Skeletal muscle satellite cell (primary cell): ENCODE measurements around the gene SNX27. TPM values are rescaled to one million over a fixed set of nuclear protein-coding genes. Genes with fewer than 3 reads are reported as not detected.
"Not testable (repeated sequence)": the region's sequence is repeated elsewhere in the genome, so short reads cannot be mapped to it uniquely, and the experiment has no call there.

Source experiments
- H3K27me3 ChIP-seq: 2 replicates; pipeline ENCODE4 v1.7.0; 2013; ENCODE audit warnings: low read length; ENCODE audit not compliant: control insufficient read depth, insufficient read depth
- H3K36me3 ChIP-seq: 2 replicates; pipeline ENCODE4 v1.7.0; 2013; ENCODE audit warnings: mild to moderate bottlenecking, control low read depth, low read length; ENCODE audit not compliant: insufficient read depth
- H3K4me1 ChIP-seq: 2 replicates; pipeline ENCODE4 v1.7.0; 2013; ENCODE audit warnings: low read length; ENCODE audit not compliant: control insufficient read depth, insufficient read depth
- H3K4me2 ChIP-seq: 2 replicates; pipeline ENCODE4 v1.7.0; 2013; ENCODE audit warnings: mild to moderate bottlenecking, low read length
- H3K4me3 ChIP-seq: 2 replicates; pipeline ENCODE4 v1.7.0; 2013; ENCODE audit warnings: low read length
- H3K9ac ChIP-seq: 2 replicates; pipeline ENCODE4 v1.7.0; 2013; ENCODE audit warnings: mild to moderate bottlenecking, low read depth, low read length, moderate library complexity
- H3K9me3 ChIP-seq: replicated peaks from 2 replicates; pipeline ENCODE4 v1.7.0; 2013; ENCODE audit warnings: mild to moderate bottlenecking, control low read depth, low read length
- small RNA-seq: library from RNA; depleted of rRNA; stranded (forward); fragments of <200 nt; gene quantifications from one replicate; pipeline ENCODE3, GENCODE V24; 2012

The SNX27 gene

DNA sequence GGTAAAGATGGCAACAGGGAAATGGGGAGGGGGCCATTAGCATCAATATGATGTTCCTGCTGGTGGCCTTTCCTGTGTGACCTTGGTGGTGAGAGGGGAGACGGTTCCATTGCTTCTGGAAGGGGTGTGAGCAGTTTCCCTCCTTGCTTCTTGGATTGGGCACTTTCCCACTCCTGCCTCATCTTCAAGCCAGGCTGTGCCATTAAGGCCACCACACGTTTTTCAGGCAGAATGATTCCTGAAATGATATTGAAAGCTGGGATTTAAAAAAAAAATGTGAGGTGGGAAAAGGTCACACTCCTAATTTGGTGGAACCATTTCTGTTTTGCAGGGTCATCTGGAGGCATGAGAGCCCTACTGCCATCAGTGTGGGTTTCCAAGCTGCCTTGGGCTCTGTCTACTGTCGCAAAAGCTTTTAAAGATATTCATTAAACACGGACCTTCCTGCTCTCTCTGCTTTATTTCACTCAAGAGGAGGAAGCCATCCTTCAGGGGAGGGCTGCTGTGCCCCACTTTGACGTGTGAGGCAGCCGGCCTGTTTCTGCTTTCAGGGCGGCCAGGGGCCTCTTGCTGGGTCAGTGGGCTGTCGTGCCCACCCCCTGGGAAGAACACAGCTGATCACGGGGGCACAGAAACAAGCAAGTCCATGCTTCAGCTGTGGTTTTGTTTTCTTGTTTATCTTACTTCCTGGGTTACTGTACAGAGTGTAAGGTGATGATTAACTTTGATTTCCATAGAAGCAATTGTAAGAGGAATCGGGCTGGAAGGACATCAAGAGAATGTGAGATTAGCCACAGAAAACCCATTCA is 117.5 kb downstream of the SNX27 start:
- no peak overlapping the region for H3K4me2 ChIP-seq
- no peak overlapping the region for H3K9ac ChIP-seq
- no peaks in the 10 kb centered on the region for H3K9me3 ChIP-seq
- H3K36me3 ChIP-seq: no peaks in the 10 kb centered on the region
- H3K4me3 ChIP-seq: no peak overlapping the region
- peaks cover 54% of the 10 kb centered on the region for H3K27me3 ChIP-seq
- peaks cover 5% of the 10 kb centered on the region for H3K4me1 ChIP-seq

- no peaks in the 10 kb centered on the region for H3K36me3 ChIP-seq
- no peak overlapping the region for H3K4me3 ChIP-seq
- H3K4me1 ChIP-seq: peaks cover 5% of the 10 kb centered on the region
Observed at GRCh38 chr1:151729966-151730291, 118.1 kb downstream of the SNX27 start.

DNA sequence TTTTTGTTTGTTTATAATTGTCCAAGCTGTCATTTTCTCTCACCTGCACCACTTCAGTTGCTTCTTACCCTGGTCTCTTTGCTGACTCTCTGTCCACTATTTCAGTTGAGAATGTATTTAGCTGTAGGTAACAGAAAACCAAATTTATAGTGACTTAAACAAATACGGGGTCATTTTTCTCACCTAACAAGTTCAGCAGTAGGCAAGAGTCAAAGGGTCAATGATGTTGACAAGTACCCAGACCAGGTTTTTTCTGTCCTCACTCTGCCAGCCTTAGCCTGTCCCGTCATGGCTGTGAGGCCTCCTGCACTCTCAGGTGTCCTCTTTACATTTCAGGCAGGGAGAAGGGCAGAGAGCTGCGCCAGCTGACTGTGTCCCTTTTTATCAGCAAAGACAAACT is 121.3 kb downstream of the SNX27 start:
- H3K27me3 ChIP-seq: peaks cover 29% of the 10 kb centered on the region
- H3K4me3 ChIP-seq: no peak overlapping the region
- no peak overlapping the region for H3K9ac ChIP-seq
- peaks cover 2% of the 10 kb centered on the region for H3K4me1 ChIP-seq
- H3K36me3 ChIP-seq: no peaks in the 10 kb centered on the region
- H3K9me3 ChIP-seq: no peaks in the 10 kb centered on the region
- no peak overlapping the region for H3K4me2 ChIP-seq

More at GRCh38 chr1:151729966-151730291, 118.1 kb downstream of the SNX27 start:
- H3K4me2 ChIP-seq: no peak overlapping the region
- peaks cover 54% of the 10 kb centered on the region for H3K27me3 ChIP-seq
- H3K9me3 ChIP-seq: no peaks in the 10 kb centered on the region
- no peak overlapping the region for H3K9ac ChIP-seq

- not testable (repeated sequence) for H3K4me3 ChIP-seq, H3K9ac ChIP-seq, H3K4me2 ChIP-seq, H3K36me3 ChIP-seq, H3K4me1 ChIP-seq, H3K9me3 ChIP-seq
- peaks cover 25% of the 10 kb centered on the region for H3K27me3 ChIP-seq
Observed at GRCh38 chr1:151733995-151734394, 122.1 kb downstream of the SNX27 start.

DNA sequence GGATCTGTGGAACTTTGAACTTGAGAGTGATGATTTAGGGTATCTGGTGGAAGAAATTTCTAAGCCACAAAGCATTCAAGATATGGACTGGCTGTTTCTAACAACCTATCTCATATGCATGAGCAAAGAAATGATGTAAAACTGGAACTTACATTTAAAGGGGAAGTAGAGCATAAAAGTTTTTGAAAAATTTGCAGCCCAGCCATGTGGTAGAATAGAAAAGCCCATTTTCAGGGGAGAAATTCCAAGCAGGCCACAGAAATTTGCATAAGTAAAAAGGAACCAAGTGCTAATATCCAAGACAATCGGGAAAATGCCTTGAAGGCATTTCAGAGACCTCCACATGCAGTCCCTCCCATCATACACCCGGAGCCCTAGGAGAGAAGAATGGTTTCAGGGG is 125.2 kb downstream of the SNX27 start:
- Histone ChIP-seq H3K9me3 (no peaks in the 10 kb centered on the region), H3K4me2 (no peak overlapping the region), H3K36me3 (no peaks in the 10 kb centered on the region), H3K9ac (no peak overlapping the region), H3K4me3 (no peak overlapping the region), H3K4me1 (no peaks in the 10 kb centered on the region), H3K27me3 (peaks cover 22% of the 10 kb centered on the region)

- H3K27me3 ChIP-seq: peaks cover 24% of the 10 kb centered on the region
Observed at GRCh38 chr1:151737479-151737878, 125.6 kb downstream of the SNX27 start.

DNA sequence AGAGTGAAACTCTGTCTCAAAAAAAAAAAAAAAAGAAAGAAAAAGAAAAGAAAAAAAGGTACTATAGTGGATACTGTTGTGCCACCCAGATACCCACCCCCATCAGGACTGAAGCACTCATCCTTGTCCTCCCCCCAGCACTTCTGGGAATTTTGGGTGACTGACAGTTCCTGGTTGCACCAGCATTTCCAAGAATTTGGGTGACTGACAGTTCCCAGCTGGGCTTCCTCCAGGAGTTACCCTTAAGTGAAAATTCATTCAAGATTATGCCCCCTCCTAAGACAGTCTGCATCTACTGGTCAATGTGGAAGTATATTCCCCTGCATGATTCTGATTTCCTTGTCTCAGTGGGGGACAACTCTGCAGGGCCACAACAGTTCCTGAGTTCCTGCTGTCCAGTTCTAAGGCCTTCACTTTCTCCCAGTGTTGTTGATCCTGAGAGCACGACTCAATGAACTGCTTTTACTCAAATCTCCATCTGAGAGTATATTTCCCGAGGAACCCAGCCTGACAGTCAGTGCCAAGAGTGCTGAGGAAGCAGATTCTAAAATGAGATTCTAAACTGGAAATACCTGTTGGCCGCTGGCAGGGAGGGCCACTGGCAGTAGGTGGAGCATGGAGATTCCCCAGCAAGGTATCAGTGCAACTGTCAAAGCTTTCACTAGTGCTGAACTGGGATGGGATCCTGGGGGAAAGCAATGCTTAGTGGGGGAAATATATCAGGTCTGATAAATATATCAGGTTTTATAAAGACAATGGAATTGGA is 127.9 kb downstream of the SNX27 start:
- H3K4me1 ChIP-seq: no peaks in the 10 kb centered on the region
- no peak overlapping the region for H3K4me2 ChIP-seq
- peaks cover 39% of the 10 kb centered on the region for H3K27me3 ChIP-seq
- no peaks in the 10 kb centered on the region for H3K9me3 ChIP-seq
- H3K9ac ChIP-seq: no peak overlapping the region
- no peak overlapping the region for H3K4me3 ChIP-seq
- H3K36me3 ChIP-seq: no peaks in the 10 kb centered on the region

More at GRCh38 chr1:151737479-151737878, 125.6 kb downstream of the SNX27 start:
- Histone ChIP-seq H3K36me3 (no peaks in the 10 kb centered on the region), H3K9ac (no peak overlapping the region), H3K4me1 (no peaks in the 10 kb centered on the region), H3K4me2 (no peak overlapping the region), H3K4me3 (no peak overlapping the region), H3K9me3 (no peaks in the 10 kb centered on the region)

GRCh38 chr1:151741516-151741915 is 129.7 kb downstream of the SNX27 start:
- Histone ChIP-seq H3K4me3 (no peak overlapping the region), H3K4me2 (no peak overlapping the region), H3K9ac (no peak overlapping the region), H3K27me3 (peaks cover 49% of the 10 kb centered on the region), H3K9me3 (no peaks in the 10 kb centered on the region), H3K4me1 (no peaks in the 10 kb centered on the region), H3K36me3 (no peaks in the 10 kb centered on the region)

Small RNA genes lying within 50 kb of the gene (small RNA-seq; reads per million reads assigned to genes)
- gene RNU6-1062P (not detected), gene RNU6-662P (not detected)
